Neural cell (in vitro differentiated cells): ENCODE measurements around the gene C6orf141. TPM values are rescaled to one million over a fixed set of nuclear protein-coding genes. Genes with fewer than 3 reads are reported as not detected.

Experiments
- H2AFZ ChIP-seq: fragments of 200-600, 300-800 bp; sonication (generic), shearing (Covaris generic); 2 replicates; pipeline ENCODE4 v1.6.0; 2014; ENCODE audit warnings: low read depth, mild to moderate bottlenecking, antibody characterized with exemption, low read length, moderate library complexity
- H3F3A ChIP-seq: fragments of 200-600 bp; shearing (Covaris generic); 2 replicates; pipeline ENCODE4 v1.6.1; 2016; ENCODE audit warnings: mild to moderate bottlenecking, moderate library complexity, mixed read lengths, antibody characterized with exemption, low read length; ENCODE audit not compliant: insufficient read depth, poor library complexity, severe bottlenecking
- H3K27ac ChIP-seq: fragments of 200-600, 300-800 bp; sonication (generic), shearing (Covaris generic); 2 replicates; pipeline ENCODE4 v1.5.1; 2014; ENCODE audit warnings: mild to moderate bottlenecking, low read length, moderate library complexity
- H3K27me3 ChIP-seq: fragments of 300-800, 200-600 bp; sonication (generic), shearing (Covaris generic); 2 replicates; pipeline ENCODE4 v1.6.0; 2014; ENCODE audit warnings: mild to moderate bottlenecking, low read depth, low read length, moderate library complexity; ENCODE audit not compliant: insufficient read depth
- H3K36me3 ChIP-seq: fragments of 300-800, 200-600 bp; sonication (generic), shearing (Covaris generic); 2 replicates; pipeline ENCODE4 v1.5.1; 2014; ENCODE audit warnings: mild to moderate bottlenecking, antibody characterized with exemption, low read length, moderate library complexity; ENCODE audit not compliant: insufficient read depth
- H3K4me2 ChIP-seq: fragments of 300-800, 200-600 bp; sonication (generic), shearing (Covaris generic); 2 replicates; pipeline ENCODE4 v1.6.0; 2014; ENCODE audit warnings: mild to moderate bottlenecking, low read length
- H3K4me3 ChIP-seq: fragments of 300-800, 200-600 bp; sonication (generic), shearing (Covaris generic); 2 replicates; pipeline ENCODE4 v1.5.1; 2014; ENCODE audit warnings: mild to moderate bottlenecking, low read length, moderate library complexity
- H3K79me2 ChIP-seq: fragments of 200-600 bp; shearing (Covaris generic); replicated peaks from 2 replicates; pipeline ENCODE4 v1.6.0; 2014; ENCODE audit warnings: mild to moderate bottlenecking, low read length, moderate library complexity; ENCODE audit not compliant: insufficient read depth
- H3K9ac ChIP-seq: fragments of 300-800, 200-600 bp; sonication (generic), shearing (Covaris generic); 2 replicates; pipeline ENCODE4 v1.6.1; 2016; ENCODE audit warnings: mild to moderate bottlenecking, low read length, mixed read lengths
- H3K9me2 ChIP-seq: fragments of 200-600 bp; shearing (Covaris generic); 2 replicates; pipeline ENCODE4 v1.6.1; 2016; ENCODE audit warnings: mild to moderate bottlenecking, low read length, mixed read lengths; ENCODE audit not compliant: insufficient read depth
- H3K9me3 ChIP-seq: fragments of 200-600, 300-800 bp; sonication (generic), shearing (Covaris generic); 2 replicates; pipeline ENCODE4 v1.6.1; 2016; ENCODE audit warnings: mild to moderate bottlenecking, mixed run types, low read length, moderate library complexity, mixed read lengths
- H4K20me1 ChIP-seq: fragments of 200-600 bp; shearing (Covaris generic); 2 replicates; pipeline ENCODE4 v1.6.1; 2016; ENCODE audit warnings: mild to moderate bottlenecking, mixed run types; ENCODE audit not compliant: insufficient read depth
- CTCF ChIP-seq: fragments of 450-650 bp; IDR thresholded peaks from 2 replicates; pipeline ENCODE4 v1.5.1; 2014; ENCODE audit warnings: antibody characterized with exemption, mild to moderate bottlenecking, moderate library complexity; ENCODE audit not compliant: poor library complexity, severe bottlenecking
- EP300 ChIP-seq: fragments of 450-650 bp; conservative IDR thresholded peaks from 2 replicates; pipeline ENCODE4 v1.6.1; 2014; ENCODE audit warnings: antibody characterized with exemption, mild to moderate bottlenecking, moderate library complexity; ENCODE audit not compliant: poor library complexity, severe bottlenecking
- EZH2 ChIP-seq: fragments of 200-600, 300-800 bp; shearing (Covaris generic), sonication (generic); IDR thresholded peaks from 2 replicates; pipeline ENCODE4 v1.6.1; 2014; ENCODE audit warnings: antibody characterized with exemption, low read length, borderline replicate concordance, mild to moderate bottlenecking; ENCODE audit not compliant: insufficient read depth, poor library complexity, severe bottlenecking
- MXI1 ChIP-seq: fragments of 450-650 bp; conservative IDR thresholded peaks from 2 replicates; pipeline ENCODE4 v1.6.1; 2014; ENCODE audit warnings: antibody characterized with exemption, mild to moderate bottlenecking; ENCODE audit not compliant: poor library complexity, severe bottlenecking
- POLR2AphosphoS5 ChIP-seq: IDR thresholded peaks from 2 replicates; pipeline ENCODE4 v1.6.1; 2012
- RAD21 ChIP-seq: fragments of 450-650 bp; conservative IDR thresholded peaks from 2 replicates; pipeline ENCODE4 v1.6.1; 2014; ENCODE audit warnings: antibody characterized with exemption, mild to moderate bottlenecking, moderate library complexity
- REST ChIP-seq: IDR thresholded peaks from 2 replicates; pipeline ENCODE4 v1.6.1; 2012; ENCODE audit warnings: borderline replicate concordance
- SMC3 ChIP-seq: fragments of 450-650 bp; conservative IDR thresholded peaks from 2 replicates; pipeline ENCODE4 v1.6.1; 2014; ENCODE audit warnings: antibody characterized with exemption, mild to moderate bottlenecking, moderate library complexity; ENCODE audit not compliant: poor library complexity
- TAF1 ChIP-seq: IDR thresholded peaks from 2 replicates; pipeline ENCODE4 v1.6.1; 2012; ENCODE audit warnings: low read depth
- polyA plus RNA-seq: library from polyadenylated mRNA; depleted of rRNA; stranded (reverse); fragments of >200 nt; gene quantifications from 2 replicates; pipeline ENCODE4 v1.2.3, GENCODE V29; 2014

Gene C6orf141
- polyA plus RNA-seq, 1 donor from 2014 or later, result not detected

GRCh38 chr6:49557177-49557576 lies 6.7 kb downstream of the C6orf141 start:
- no peak overlapping the region for H3K9ac ChIP-seq
- TF ChIP-seq CTCF, result no peak
- no peak for TF ChIP-seq POLR2AphosphoS5
- TF ChIP-seq EP300, result no peak
- TF ChIP-seq MXI1, result no peak
- TF ChIP-seq TAF1, result no peak
- TF ChIP-seq RAD21, result no peak
- TF ChIP-seq REST, result no peak
- no peak for TF ChIP-seq SMC3
- no peak for TF ChIP-seq EZH2
- no peaks in the 10 kb centered on the region for H3F3A ChIP-seq
- no peaks in the 10 kb centered on the region for H3K79me2 ChIP-seq
- no peak overlapping the region for H3K4me2 ChIP-seq
- no peak overlapping the region for H2AFZ ChIP-seq
- H3K36me3 ChIP-seq, result no peaks in the 10 kb centered on the region
- no peaks in the 10 kb centered on the region for H3K9me3 ChIP-seq
- H3K4me3 ChIP-seq, result no peak overlapping the region
- H3K27ac ChIP-seq, result no peak overlapping the region
- peaks cover 7% of the 10 kb centered on the region for H3K27me3 ChIP-seq
- H3K9me2 ChIP-seq, result no peaks in the 10 kb centered on the region
- H4K20me1 ChIP-seq, result no peaks in the 10 kb centered on the region

- Histone ChIP-seq H3K36me3 (no peaks in the 10 kb centered on the region), H3K79me2 (no peaks in the 10 kb centered on the region), H3K9ac (no peak overlapping the region), H3K27ac (no peak overlapping the region), H3K27me3 (no peaks in the 10 kb centered on the region), H3K9me3 (no peaks in the 10 kb centered on the region), H3K4me3 (no peak overlapping the region), H3F3A (no peaks in the 10 kb centered on the region), H4K20me1 (no peaks in the 10 kb centered on the region), H3K9me2 (no peaks in the 10 kb centered on the region), H3K4me2 (no peak overlapping the region), H2AFZ (no peak overlapping the region)
- TF ChIP-seq TAF1 (no peak), SMC3 (no peak), POLR2AphosphoS5 (no peak), EP300 (no peak), RAD21 (no peak), EZH2 (no peak), CTCF (no peak), MXI1 (no peak), REST (no peak)
Observed at GRCh38 chr6:49558238-49558637, 7.8 kb downstream of the C6orf141 start.
